H1 (cell line): ENCODE results near the gene MTPN.

Experiments used
- POU5F1 ChIP-seq: IDR thresholded peaks from 2 replicates; pipeline ENCODE4 v1.6.1; 2011; ENCODE audit warnings: low read depth, mild to moderate bottlenecking, low read length, moderate library complexity
- TBP ChIP-seq: IDR thresholded peaks from 2 replicates; pipeline ENCODE4 v1.6.1; 2011; ENCODE audit warnings: low read depth, low read length, improper control_type of control experiment

DNA sequence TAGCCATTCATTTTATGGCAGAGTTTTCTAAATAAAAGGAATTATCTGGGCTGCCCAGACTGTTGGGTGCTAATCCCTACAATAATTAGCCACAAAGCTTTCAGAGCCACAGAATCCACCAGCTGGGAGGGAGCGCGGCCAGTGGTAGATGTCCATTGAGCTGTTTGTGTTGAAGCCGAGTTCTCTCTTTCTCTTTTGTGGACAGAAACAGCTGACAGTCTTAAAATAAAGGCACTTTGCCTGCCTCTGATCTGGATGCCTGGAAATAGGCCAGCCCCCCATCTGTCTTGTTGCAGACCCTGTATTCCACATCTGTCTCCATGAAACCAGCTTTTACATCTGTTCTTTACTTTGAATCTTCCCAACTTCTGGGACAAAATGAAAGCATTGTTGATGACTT lies 66.1 kb downstream of the MTPN start:
- no peak for TF ChIP-seq TBP
- TF ChIP-seq POU5F1 = no peak
